OCI-M2 (cell line): ENCODE data around the gene DNM3.

Experiments used
- DNase-seq: peaks from one replicate; lab custom pipeline; 2025; ENCODE audit not compliant: unreplicated experiment; lab: John Stamatoyannopoulos, UW

DNM3 gene

GRCh38 chr1:172165403-172165802, 324.1 kb downstream of the DNM3 start:
- no peak for DNase-seq

- DNase-seq, result no peak
Measured at GRCh38 chr1:172167796-172168596, 326.7 kb downstream of the DNM3 start.

- no peak for DNase-seq
Measured at GRCh38 chr1:172168597-172168872, 327.2 kb downstream of the DNM3 start.

- no peak for DNase-seq
Measured at GRCh38 chr1:172169836-172170235, 328.5 kb downstream of the DNM3 start.

DNA sequence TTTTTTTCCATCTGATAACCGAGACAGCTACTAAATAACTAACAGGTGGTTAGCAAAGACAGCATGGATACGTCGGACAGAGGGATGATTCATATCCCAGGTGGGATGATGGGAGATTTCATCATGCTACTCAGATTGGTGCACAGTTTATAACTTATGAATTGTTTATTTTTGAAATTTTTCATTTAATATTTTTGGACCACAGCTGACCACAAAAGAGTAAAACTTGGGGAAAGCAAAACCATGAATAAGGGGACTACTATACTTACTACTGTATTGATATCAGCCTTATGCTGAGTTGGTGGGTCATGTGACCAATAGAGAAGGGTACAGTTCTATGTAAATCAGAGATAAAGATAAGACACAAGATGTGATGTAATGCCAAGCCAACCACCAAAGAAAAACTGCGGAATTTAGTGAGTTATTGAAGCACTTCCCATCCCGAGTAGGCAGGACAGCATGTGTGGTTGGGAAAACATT, 331.1 kb downstream of the DNM3 start:
- no peak for DNase-seq

DNA sequence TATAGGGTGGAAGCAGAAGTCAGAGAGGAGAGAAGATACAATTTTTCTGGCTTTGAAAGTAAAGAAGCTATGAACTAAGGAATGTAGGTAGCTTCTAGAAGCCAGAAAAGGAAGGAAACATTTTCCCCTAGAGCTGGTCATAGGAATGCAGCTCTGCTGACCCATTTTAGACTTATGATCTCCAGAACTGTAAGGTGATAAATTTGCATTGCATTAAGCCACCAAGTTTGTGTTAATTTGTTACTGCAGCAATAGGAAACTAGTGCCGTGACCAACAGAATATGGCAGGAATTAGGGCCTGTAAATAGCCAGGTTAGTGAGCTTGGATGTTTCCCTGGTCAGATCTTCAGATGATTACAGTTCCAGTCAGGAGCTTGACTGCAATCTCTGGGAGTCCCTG, 334.9 kb downstream of the DNM3 start:
- DNase-seq, result no peak

DNA sequence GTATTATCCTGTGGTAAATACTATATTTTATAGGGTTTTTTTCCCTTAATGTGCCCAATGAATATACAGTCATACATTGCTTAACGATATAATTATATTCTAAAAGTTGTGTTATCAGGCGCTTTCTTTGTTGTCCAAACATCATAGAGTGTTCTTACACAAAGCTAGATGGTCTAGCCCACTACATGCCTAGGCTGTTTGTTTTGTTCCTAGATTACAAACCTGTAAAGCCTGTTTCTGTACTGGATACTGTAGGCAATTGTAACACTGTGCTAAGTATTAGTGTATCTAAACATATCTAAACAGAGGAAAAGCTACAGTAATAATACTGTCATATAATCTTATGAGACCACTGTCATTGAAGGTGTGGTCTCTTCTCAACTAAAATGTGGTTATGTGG, 336.6 kb downstream of the DNM3 start:
- DNase-seq, result no peak

- DNase-seq, result no peak
Measured at GRCh38 chr1:172178886-172179285, 337.6 kb downstream of the DNM3 start.

DNA sequence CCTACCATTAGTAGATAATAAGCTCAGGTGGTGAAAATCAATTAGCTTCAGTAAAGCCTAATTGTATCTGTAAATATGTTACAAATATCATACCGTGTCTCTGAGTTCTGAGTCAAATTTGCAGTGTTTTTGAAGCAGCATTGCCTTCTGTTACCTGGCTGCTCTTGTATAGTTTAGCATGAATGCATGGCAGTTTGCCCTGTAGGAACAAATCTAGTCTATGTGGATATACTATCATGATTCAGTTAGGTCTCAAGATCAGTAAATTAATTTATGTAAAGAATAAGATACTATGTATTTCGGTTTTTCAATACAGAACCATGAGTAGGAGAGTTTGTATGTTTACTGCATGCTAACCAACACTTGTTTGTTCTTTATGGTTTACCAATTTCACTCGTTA, 338.6 kb downstream of the DNM3 start:
- no peak for DNase-seq

- no peak for DNase-seq
Measured at GRCh38 chr1:172180501-172181285, 339.4 kb downstream of the DNM3 start.

GRCh38 chr1:172184506-172185191, 343.4 kb downstream of the DNM3 start:
- DNase-seq, result no peak

GRCh38 chr1:172185211-172185610, 343.9 kb downstream of the DNM3 start:
- no peak for DNase-seq

- DNase-seq, result no peak
Measured at GRCh38 chr1:172185996-172186395, 344.7 kb downstream of the DNM3 start.

- DNase-seq, result no peak
Measured at GRCh38 chr1:172201572-172201971, 360.3 kb downstream of the DNM3 start.

GRCh38 chr1:172203135-172203823, 362.0 kb downstream of the DNM3 start:
- DNase-seq, result no peak

GRCh38 chr1:172203902-172204301, 362.6 kb downstream of the DNM3 start:
- no peak for DNase-seq

DNA sequence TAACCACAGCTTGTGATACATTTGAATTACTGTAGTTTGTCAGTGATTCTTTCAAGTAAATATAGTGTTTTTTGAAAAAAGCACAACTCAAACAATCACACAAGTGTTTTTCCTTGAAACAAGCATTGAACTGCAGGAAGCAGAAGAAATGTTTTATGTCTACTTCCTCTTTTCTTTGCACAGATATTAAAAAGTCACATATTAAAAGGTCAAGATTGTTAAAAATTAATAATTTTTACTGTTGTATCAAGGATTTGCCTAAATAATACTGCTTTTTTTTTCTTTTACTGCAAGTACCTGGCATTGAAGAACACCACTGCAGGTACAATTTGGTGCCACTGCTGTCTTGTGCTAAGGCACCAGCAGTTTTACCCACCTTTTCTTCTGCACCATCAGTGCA, 365.0 kb downstream of the DNM3 start:
- DNase-seq, result no peak

- no peak for DNase-seq
Measured at GRCh38 chr1:172208635-172209034, 367.3 kb downstream of the DNM3 start.

DNA sequence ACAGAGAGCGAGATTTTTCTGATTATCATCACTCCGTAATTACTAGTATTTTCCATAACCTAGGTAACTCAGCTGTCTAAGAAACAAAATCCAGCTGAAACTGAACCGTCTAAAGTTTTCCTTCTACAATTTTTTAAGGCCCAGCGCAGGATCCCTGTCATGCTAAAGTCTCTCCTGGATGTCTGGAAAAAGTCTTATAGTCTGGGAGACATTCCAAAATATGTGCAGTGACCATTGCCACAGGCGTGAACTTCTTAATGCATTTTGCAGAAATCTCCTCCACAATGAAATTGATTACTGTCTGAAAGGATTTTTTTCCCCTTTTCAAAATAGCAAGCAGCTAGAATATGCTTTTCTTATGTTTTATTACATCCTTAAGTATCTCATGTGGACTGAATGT, 369.9 kb downstream of the DNM3 start:
- DNase-seq, result no peak

- no peak for DNase-seq
Measured at GRCh38 chr1:172212124-172212523, 370.8 kb downstream of the DNM3 start.

DNA sequence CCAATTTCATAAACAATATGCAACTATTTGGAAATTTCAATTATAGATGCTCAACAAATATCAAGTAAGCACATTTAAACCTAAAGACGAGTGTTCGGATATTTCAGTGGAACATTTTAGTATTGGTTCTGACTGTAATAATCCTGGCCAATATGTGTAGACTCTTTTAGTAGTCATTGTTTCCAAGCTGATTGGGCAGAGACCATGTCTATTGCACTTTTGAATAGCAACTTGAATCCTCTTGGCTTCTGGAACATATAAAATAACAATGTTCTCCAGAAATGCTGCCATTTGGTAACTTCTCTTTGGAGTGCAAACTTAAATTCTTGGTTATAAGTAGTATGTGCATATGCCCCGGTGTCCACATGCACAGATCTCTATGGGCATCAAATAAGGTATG, 373.7 kb downstream of the DNM3 start:
- no peak for DNase-seq
